ENCODE measurements around the gene RTKN2. TPM values are rescaled to one million over a fixed set of nuclear protein-coding genes. Genes with fewer than 3 reads are reported as not detected.

RTKN2 gene
- total RNA-seq, 4 donors from 2014 or later: 0.83 to 2.5 (median 0.94) TPM

- no peak for DNase-seq (ENCODE audit: low spot score in 2 of 2)
- WGBS: 93% methylated on average over 2 of the region's 2 CpGs
- Histone ChIP-seq H3K36me3 (no peaks in the 10 kb centered on the region), H3K27ac (no peak overlapping the region), H3K27me3 (no peaks in the 10 kb centered on the region), H3K4me1 (no peaks in the 10 kb centered on the region), H3K4me3 (no peak overlapping the region), H3K9me3 (no peaks in the 10 kb centered on the region)
- no peak for TF ChIP-seq EP300 (IDR thresholded peaks at IDR 0.05)
- no peak for TF ChIP-seq POLR2A (IDR thresholded peaks at IDR 0.05)
Observed at GRCh38 chr10:62205750-62206399, 62.8 kb downstream of the RTKN2 start.

GRCh38 chr10:62199584-62199983 is 69.1 kb downstream of the RTKN2 start:
- DNase-seq (ENCODE audit: low spot score in 2 of 2): no peak
- no peak for TF ChIP-seq POLR2AphosphoS5 (IDR thresholded peaks at IDR 0.05)
- no peak for TF ChIP-seq EP300 (IDR thresholded peaks at IDR 0.05)
- TF ChIP-seq POLR2A (IDR thresholded peaks at IDR 0.05): no peak
- no peak for TF ChIP-seq CTCF (IDR thresholded peaks at IDR 0.05)
- Histone ChIP-seq H3K27ac (no peak overlapping the region), H3K4me1 (no peaks in the 10 kb centered on the region), H3K9me3 (no peaks in the 10 kb centered on the region), H3K27me3 (no peaks in the 10 kb centered on the region), H3K4me3 (no peak overlapping the region), H3K36me3 (no peaks in the 10 kb centered on the region)
- WGBS: 95% methylated on average over 1 of the region's 1 CpG

GRCh38 chr10:62196528-62196927 is 72.1 kb downstream of the RTKN2 start:
- no peak overlapping the region for H3K4me3 ChIP-seq
- H3K36me3 ChIP-seq: no peaks in the 10 kb centered on the region
- no peaks in the 10 kb centered on the region for H3K27me3 ChIP-seq
- no peak for TF ChIP-seq POLR2A (IDR thresholded peaks at IDR 0.05)
- H3K4me1 ChIP-seq: no peaks in the 10 kb centered on the region
- no peak overlapping the region for H3K27ac ChIP-seq
- H3K9me3 ChIP-seq: no peaks in the 10 kb centered on the region
- DNase-seq (ENCODE audit: low spot score in 2 of 2): no peak

- TF ChIP-seq EP300 (IDR thresholded peaks at IDR 0.05): no peak
- no peak for TF ChIP-seq CTCF (IDR thresholded peaks at IDR 0.05)
- TF ChIP-seq POLR2A (IDR thresholded peaks at IDR 0.05): no peak
- no peak for TF ChIP-seq POLR2AphosphoS5 (IDR thresholded peaks at IDR 0.05)
- no peak overlapping the region for H3K27ac ChIP-seq
- DNase-seq (ENCODE audit: low spot score in 2 of 2): no peak
Observed at GRCh38 chr10:62195675-62195926, 73.0 kb downstream of the RTKN2 start.

GRCh38 chr10:62194924-62195674 is 73.5 kb downstream of the RTKN2 start:
- no peaks in the 10 kb centered on the region for H3K4me1 ChIP-seq
- no peaks in the 10 kb centered on the region for H3K36me3 ChIP-seq
- H3K27ac ChIP-seq: no peak overlapping the region
- no peak overlapping the region for H3K4me3 ChIP-seq
- TF ChIP-seq CTCF (IDR thresholded peaks at IDR 0.05) (no peak), POLR2AphosphoS5 (IDR thresholded peaks at IDR 0.05) (no peak), POLR2A (IDR thresholded peaks at IDR 0.05) (no peak), EP300 (IDR thresholded peaks at IDR 0.05) (no peak)
- H3K9me3 ChIP-seq: no peaks in the 10 kb centered on the region
- no peaks in the 10 kb centered on the region for H3K27me3 ChIP-seq
- WGBS: 80% methylated on average over 3 of the region's 3 CpGs
- no peak for DNase-seq (ENCODE audit: low spot score in 2 of 2)

More at GRCh38 chr10:62195675-62195926, 73.0 kb downstream of the RTKN2 start:
- Histone ChIP-seq H3K36me3 (no peaks in the 10 kb centered on the region), H3K9me3 (no peaks in the 10 kb centered on the region), H3K4me3 (no peak overlapping the region), H3K4me1 (no peaks in the 10 kb centered on the region), H3K27me3 (no peaks in the 10 kb centered on the region)
- 90% methylated on average over 1 of the region's 1 CpG for WGBS

- WGBS: over 99% methylated on average over 3 of the region's 3 CpGs
- no peaks in the 10 kb centered on the region for H3K9me3 ChIP-seq
- no peak overlapping the region for H3K4me3 ChIP-seq
- no peak for DNase-seq (ENCODE audit: low spot score in 2 of 2)
- H3K36me3 ChIP-seq: no peaks in the 10 kb centered on the region
- no peak overlapping the region for H3K27ac ChIP-seq
- TF ChIP-seq POLR2A (IDR thresholded peaks at IDR 0.05): no peak
- TF ChIP-seq CTCF (IDR thresholded peaks at IDR 0.05): no peak
- TF ChIP-seq POLR2AphosphoS5 (IDR thresholded peaks at IDR 0.05): no peak
- no peak for TF ChIP-seq EP300 (IDR thresholded peaks at IDR 0.05)
- no peaks in the 10 kb centered on the region for H3K27me3 ChIP-seq
- no peaks in the 10 kb centered on the region for H3K4me1 ChIP-seq
Observed at GRCh38 chr10:62193479-62193878, 75.2 kb downstream of the RTKN2 start.
